Bronchial epithelial cell (primary cell): ENCODE measurements around the gene UBR3. TPM values are rescaled to one million over a fixed set of nuclear protein-coding genes. Genes with fewer than 3 reads are reported as not detected.

ENCODE experiments used
- DNase-seq: peaks from one replicate; pipeline ENCODE4 v3.0.0-alpha.2; 2010; ENCODE audit warnings: low read depth
- FAIRE-seq: peaks from 2 replicates; lab custom pipeline; 2011; peaks lifted over from hg19 to GRCh38; lab: Jason Lieb, UNC
- H3K27me3 ChIP-seq: 2 replicates; pipeline ENCODE4 v1.5.1; 2011; ENCODE audit warnings: low read length; ENCODE audit not compliant: control insufficient read depth, insufficient read depth
- H3K36me3 ChIP-seq: 2 replicates; pipeline ENCODE4 v1.5.1; 2011; ENCODE audit warnings: low read length; ENCODE audit not compliant: control insufficient read depth, insufficient read depth
- H3K4me3 ChIP-seq: 2 replicates; pipeline ENCODE4 v1.5.1; 2011; ENCODE audit warnings: mild to moderate bottlenecking, low read depth, low read length, control low read depth
- CTCF ChIP-seq: IDR thresholded peaks from 2 replicates; pipeline ENCODE4 v1.5.1; 2011; ENCODE audit warnings: mild to moderate bottlenecking, moderate library complexity, low read length, control low read depth, inconsistent platforms; ENCODE audit not compliant: insufficient read depth, severe bottlenecking
- total RNA-seq: library from RNA; depleted of rRNA; stranded (reverse); fragments of >200 nt; gene quantifications from 2 replicates; pipeline ENCODE4 v1.2.1, GENCODE V29; 2014

Gene UBR3
- total RNA-seq, 1 donor from 2014 or later, result 18.4 TPM

GRCh38 chr2:169795181-169795580, 32.1 kb upstream of the UBR3 start:
- FAIRE-seq, result no peak
- TF ChIP-seq CTCF, result no peak
- Histone ChIP-seq H3K27me3 (no peaks in the 10 kb centered on the region), H3K4me3 (no peak overlapping the region), H3K36me3 (no peaks in the 10 kb centered on the region)
- no peak for DNase-seq

- no peak for TF ChIP-seq CTCF
- Histone ChIP-seq H3K4me3 (no peak overlapping the region), H3K27me3 (no peaks in the 10 kb centered on the region), H3K36me3 (no peaks in the 10 kb centered on the region)
- FAIRE-seq (no peak), DNase-seq (peak; percentile 4)
These were observed 30.8 kb upstream of the UBR3 start for GRCh38 chr2:169796441-169796840.

DNA sequence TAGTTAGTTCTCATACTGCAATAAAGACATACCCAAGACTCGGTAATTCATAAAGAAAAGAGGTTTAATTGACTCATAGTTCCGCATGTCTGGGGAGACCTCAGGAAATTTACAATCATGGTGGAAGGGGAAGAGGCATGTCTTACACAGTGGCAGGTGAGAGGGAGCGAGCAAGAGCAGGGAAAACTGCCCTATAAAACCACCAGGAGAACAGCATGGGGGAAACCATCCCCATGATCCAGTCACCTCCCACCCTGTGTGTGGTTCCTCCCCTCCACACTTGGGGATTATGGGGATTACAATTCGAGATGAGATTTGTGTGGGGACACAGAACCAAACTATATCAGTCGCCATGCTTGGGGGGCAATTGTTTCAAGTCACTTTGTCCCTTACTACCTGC, 29.7 kb upstream of the UBR3 start:
- FAIRE-seq (no peak), DNase-seq (no peak)
- Histone ChIP-seq H3K27me3 (no peaks in the 10 kb centered on the region), H3K4me3 (no peak overlapping the region), H3K36me3 (no peaks in the 10 kb centered on the region)
- TF ChIP-seq CTCF, result no peak

GRCh38 chr2:169798397-169798717, 28.9 kb upstream of the UBR3 start:
- Histone ChIP-seq H3K27me3 (no peaks in the 10 kb centered on the region), H3K36me3 (no peaks in the 10 kb centered on the region), H3K4me3 (peak overlapping the region; percentile 57)
- DNase-seq (no peak), FAIRE-seq (no peak)
- TF ChIP-seq CTCF, result no peak

GRCh38 chr2:169798718-169799592, 28.3 kb upstream of the UBR3 start, which contains the start of gene SSB:
Gene SSB (plus strand): TSS chr2:169798871. CDS start chr2:169800961, 2,090 bp downstream.
- no peaks in the 10 kb centered on the region for H3K27me3 ChIP-seq
- no peak for FAIRE-seq
- peak; percentile 90 for DNase-seq
- peak within 1 kb of the TSS; percentile 57 for H3K4me3 ChIP-seq
- H3K36me3 ChIP-seq, result no peaks in the 10 kb centered on the region
- no peak for TF ChIP-seq CTCF

DNA sequence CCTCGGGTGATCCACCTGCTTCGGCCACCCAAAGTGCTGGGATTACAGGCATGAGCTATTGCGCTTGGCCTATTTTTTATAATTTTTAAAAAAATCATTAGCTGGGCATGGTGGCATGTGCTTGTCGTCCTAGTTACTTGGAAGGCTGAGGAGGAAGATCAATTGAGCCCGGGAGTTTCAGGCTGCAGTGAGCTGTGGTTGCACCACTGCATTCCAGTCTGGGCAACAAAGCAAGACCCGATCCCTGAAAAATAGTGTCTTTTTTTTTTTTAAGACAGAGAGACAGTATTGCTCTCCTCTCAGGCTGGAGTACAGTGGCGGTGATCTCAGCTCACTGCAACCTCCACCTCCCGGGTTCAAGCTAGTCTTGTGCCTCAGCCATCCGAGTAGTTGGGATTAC, 23.8 kb upstream of the UBR3 start:
- H3K36me3 ChIP-seq, result peaks cover 5% of the 10 kb centered on the region

More for the DNA sequence above, 23.8 kb upstream of the UBR3 start:
- no peaks in the 10 kb centered on the region for H3K27me3 ChIP-seq
- no peak for TF ChIP-seq CTCF
- H3K4me3 ChIP-seq, result no peak overlapping the region
- no peak for DNase-seq
- no peak for FAIRE-seq
